ENCODE data around the gene GSAP.

GSAP gene

DNA sequence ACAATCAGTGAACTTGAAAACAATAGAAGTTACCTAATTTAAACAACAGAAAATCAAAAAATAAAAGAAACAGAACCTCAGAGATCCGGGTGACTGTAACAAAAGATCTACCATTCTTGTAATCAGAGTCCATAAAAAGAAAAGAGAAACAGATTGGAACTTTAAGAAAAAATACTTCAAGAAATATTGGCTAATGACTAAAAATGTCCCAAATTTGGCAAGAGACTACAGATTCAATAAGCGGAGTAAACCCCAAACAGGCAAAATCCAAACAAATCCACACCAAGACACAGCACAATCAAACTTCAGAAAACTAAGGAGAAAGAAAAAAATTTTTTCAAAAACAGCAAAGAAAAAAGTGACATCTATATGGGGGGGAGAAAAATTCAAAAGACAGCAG, 15.1 kb downstream of the GSAP start:
- no peak for TF ChIP-seq CTCF (IDR thresholded peaks at IDR 0.05; ENCODE audit: borderline replicate concordance, insufficient read depth, low read depth, low read length)
- H3K4me3 ChIP-seq (ENCODE audit: low read depth, low read length), result no peak overlapping the region

GRCh38 chr7:77399816-77400215, 16.3 kb downstream of the GSAP start:
- no peak for TF ChIP-seq CTCF (IDR thresholded peaks at IDR 0.05; ENCODE audit: borderline replicate concordance, insufficient read depth, low read depth, low read length)
- H3K4me3 ChIP-seq (ENCODE audit: low read depth, low read length), result no peak overlapping the region

GRCh38 chr7:77396894-77397547, 19.1 kb downstream of the GSAP start:
- TF ChIP-seq CTCF (IDR thresholded peaks at IDR 0.05; ENCODE audit: borderline replicate concordance, insufficient read depth, low read depth, low read length), result no peak
- no peak overlapping the region for H3K4me3 ChIP-seq (ENCODE audit: low read depth, low read length)

DNA sequence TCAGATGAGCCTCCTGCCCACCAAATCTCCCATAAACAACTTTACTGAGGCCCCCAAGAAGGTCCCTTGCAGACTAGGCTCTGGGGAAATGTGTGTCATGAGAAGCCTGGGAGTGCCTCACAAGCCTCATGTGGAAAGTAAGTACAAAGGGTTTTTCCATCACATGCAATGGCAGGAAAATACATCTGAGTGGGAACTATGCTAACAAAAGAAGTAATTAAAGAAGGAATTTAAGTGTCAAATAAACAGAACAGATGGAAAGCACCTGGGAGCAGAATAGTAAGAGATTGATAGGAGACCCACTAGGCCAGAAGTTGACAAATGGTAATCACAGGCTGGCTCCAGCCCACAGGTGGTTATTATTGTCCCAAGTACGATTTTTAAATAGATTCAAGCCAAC, 20.5 kb downstream of the GSAP start:
- H3K4me3 ChIP-seq (ENCODE audit: low read depth, low read length), result no peak overlapping the region
- no peak for TF ChIP-seq CTCF (IDR thresholded peaks at IDR 0.05; ENCODE audit: borderline replicate concordance, insufficient read depth, low read depth, low read length)

DNA sequence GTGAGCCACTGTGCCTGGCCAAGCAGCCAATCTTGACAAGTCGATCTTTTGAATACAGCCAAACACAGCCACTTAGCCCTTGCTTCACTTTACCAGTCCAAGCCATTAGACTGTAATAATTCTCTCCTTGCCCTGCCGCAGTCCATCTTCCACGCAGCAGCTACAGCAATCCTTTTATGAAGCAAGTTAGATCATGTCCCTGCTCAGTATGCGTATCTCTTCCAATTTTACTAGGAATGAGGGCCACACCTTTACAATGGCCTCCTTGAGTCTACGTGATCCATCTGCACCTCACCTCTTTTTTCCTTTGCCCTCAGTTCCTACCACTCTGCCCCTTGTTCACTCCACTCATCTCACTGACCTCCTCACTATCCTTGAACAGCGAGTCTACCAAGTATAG, 22.2 kb downstream of the GSAP start:
- TF ChIP-seq CTCF (IDR thresholded peaks at IDR 0.05; ENCODE audit: borderline replicate concordance, insufficient read depth, low read depth, low read length), result no peak
- no peak overlapping the region for H3K4me3 ChIP-seq (ENCODE audit: low read depth, low read length)

GRCh38 chr7:77393261-77393660, 22.9 kb downstream of the GSAP start:
- H3K4me3 ChIP-seq (ENCODE audit: low read depth, low read length), result no peak overlapping the region
- no peak for TF ChIP-seq CTCF (IDR thresholded peaks at IDR 0.05; ENCODE audit: borderline replicate concordance, insufficient read depth, low read depth, low read length)

- TF ChIP-seq CTCF (IDR thresholded peaks at IDR 0.05; ENCODE audit: borderline replicate concordance, insufficient read depth, low read depth, low read length), result no peak
Observed at GRCh38 chr7:77391230-77391629, 24.9 kb downstream of the GSAP start.

More at GRCh38 chr7:77391230-77391629, 24.9 kb downstream of the GSAP start:
- no peak overlapping the region for H3K4me3 ChIP-seq (ENCODE audit: low read depth, low read length)

All from GM12875 (cell line).